ENCODE measurements around the gene IFT88.
"Not testable (repeated sequence)": the region's sequence is repeated elsewhere in the genome, so short reads cannot be mapped to it uniquely, and the experiment has no call there.

The IFT88 gene

DNA sequence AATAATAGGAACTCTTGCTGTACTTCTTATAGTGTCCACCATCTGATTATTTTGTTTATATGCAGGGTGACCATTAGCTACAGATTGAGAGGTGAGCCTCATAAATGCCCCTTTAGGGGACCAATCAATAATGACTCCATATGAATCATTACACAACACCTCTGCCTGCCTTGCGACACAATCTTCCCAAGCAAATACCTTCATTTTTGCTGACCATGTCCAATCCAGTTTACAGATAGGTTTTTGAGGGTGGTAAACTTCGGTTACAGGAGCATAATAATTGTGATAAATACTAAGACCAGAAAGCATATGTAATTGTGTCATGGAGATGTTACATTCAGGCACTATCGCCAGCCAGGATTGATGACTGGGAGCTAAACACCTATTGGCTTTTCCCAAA, 112.9 kb downstream of the IFT88 start:
- TF ChIP-seq GLIS3 (CRISPR knock-in tag; IDR thresholded peaks at IDR 0.05): no peak
- TF ChIP-seq PPARA (CRISPR knock-in tag; IDR thresholded peaks at IDR 0.05; ENCODE audit: borderline replicate concordance): no peak
- no peak for TF ChIP-seq ARNTL (CRISPR knock-in tag; IDR thresholded peaks at IDR 0.05; ENCODE audit: borderline replicate concordance, low read depth)
- TF ChIP-seq ZNF8 (CRISPR knock-in tag; IDR thresholded peaks at IDR 0.05): no peak
- TF ChIP-seq CSRNP3 (CRISPR knock-in tag; IDR thresholded peaks at IDR 0.05): no peak
- no peak for TF ChIP-seq RARB (CRISPR knock-in tag; IDR thresholded peaks at IDR 0.05)
- no peak for TF ChIP-seq ISL1 (CRISPR knock-in tag; IDR thresholded peaks at IDR 0.05)
- no peak for TF ChIP-seq SNAI2 (CRISPR knock-in tag; IDR thresholded peaks at IDR 0.05)
- no peak for ATAC-seq

DNA sequence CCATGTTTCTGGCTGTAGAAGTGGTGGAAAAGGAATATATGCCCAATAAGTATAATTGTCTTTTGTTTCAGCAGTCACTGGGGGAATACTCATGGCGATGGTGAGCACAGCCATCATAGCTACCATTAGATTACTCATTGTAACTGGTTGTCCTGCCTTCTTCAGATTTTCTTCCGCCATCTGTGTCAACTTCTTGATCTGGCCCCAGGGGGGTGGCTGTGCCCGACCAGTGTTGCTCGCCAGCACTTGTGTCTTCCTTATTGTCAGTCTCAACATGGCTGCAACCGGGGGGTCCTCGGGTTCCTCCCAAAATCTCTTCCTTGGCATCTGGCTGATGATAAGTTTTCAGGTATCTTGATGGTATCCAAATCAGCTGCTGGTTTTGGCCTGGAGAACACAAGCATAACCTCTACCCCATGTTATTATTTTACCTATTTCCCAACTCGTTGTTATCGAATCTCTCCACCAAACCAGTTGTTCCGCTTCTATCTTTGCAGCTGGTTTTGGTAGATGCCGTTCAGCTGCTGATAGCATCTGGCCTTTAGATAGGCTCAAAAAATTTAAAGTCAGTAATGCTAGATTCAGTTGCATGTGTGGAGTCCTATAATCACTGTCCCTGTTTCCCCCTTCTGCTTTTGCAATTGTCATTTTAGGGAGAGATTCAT, 113.6 kb downstream of the IFT88 start:
- no peak for ATAC-seq
- TF ChIP-seq ZNF8 (CRISPR knock-in tag; IDR thresholded peaks at IDR 0.05) (no peak), ARNTL (CRISPR knock-in tag; IDR thresholded peaks at IDR 0.05; ENCODE audit: borderline replicate concordance, low read depth) (no peak), TOX (CRISPR knock-in tag; IDR thresholded peaks at IDR 0.05; ENCODE audit: borderline replicate concordance) (no peak), SNAI2 (CRISPR knock-in tag; IDR thresholded peaks at IDR 0.05) (no peak), OSR1 (CRISPR knock-in tag; IDR thresholded peaks at IDR 0.05) (no peak)

GRCh38 chr13:20681481-20681880, 114.5 kb downstream of the IFT88 start:
- not testable (repeated sequence) for ATAC-seq

DNA sequence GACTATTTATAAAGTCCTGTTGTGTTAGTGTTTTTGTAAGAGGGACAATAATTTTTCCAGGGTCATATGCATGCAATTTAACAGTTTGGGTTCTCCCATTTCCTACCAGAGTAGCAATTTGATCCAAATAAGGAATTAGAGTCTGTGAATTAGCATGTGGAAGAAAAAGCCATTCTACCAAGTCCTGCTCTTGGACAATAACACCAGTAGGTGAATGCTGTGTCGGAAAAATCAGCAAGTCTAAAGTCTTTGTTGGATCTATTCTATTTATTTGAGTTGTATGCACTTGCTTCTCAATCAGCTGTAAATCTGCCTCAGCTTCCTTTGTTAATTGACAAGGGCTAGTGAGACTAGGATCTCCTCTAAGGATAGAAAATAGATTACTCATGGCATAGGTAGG, 115.1 kb downstream of the IFT88 start:
- TF ChIP-seq ARNTL (CRISPR knock-in tag; IDR thresholded peaks at IDR 0.05; ENCODE audit: borderline replicate concordance, low read depth) (no peak), TCF4 (CRISPR knock-in tag; IDR thresholded peaks at IDR 0.05; ENCODE audit: borderline replicate concordance) (no peak), ZFP30 (CRISPR knock-in tag; IDR thresholded peaks at IDR 0.05) (no peak), TOX (CRISPR knock-in tag; IDR thresholded peaks at IDR 0.05; ENCODE audit: borderline replicate concordance) (no peak), RARB (CRISPR knock-in tag; IDR thresholded peaks at IDR 0.05) (no peak), OSR1 (CRISPR knock-in tag; IDR thresholded peaks at IDR 0.05) (no peak), BACH2 (CRISPR knock-in tag; IDR thresholded peaks at IDR 0.05; ENCODE audit: borderline replicate concordance) (no peak), CSRNP3 (CRISPR knock-in tag; IDR thresholded peaks at IDR 0.05) (no peak), ZNF8 (CRISPR knock-in tag; IDR thresholded peaks at IDR 0.05) (no peak)
- TF ChIP-seq, protein P1, sequence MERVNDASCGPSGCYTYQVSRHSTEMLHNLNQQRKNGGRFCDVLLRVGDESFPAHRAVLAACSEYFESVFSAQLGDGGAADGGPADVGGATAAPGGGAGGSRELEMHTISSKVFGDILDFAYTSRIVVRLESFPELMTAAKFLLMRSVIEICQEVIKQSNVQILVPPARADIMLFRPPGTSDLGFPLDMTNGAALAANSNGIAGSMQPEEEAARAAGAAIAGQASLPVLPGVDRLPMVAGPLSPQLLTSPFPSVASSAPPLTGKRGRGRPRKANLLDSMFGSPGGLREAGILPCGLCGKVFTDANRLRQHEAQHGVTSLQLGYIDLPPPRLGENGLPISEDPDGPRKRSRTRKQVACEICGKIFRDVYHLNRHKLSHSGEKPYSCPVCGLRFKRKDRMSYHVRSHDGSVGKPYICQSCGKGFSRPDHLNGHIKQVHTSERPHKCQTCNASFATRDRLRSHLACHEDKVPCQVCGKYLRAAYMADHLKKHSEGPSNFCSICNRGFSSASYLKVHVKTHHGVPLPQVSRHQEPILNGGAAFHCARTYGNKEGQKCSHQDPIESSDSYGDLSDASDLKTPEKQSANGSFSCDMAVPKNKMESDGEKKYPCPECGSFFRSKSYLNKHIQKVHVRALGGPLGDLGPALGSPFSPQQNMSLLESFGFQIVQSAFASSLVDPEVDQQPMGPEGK (CRISPR knock-in tag; IDR thresholded peaks at IDR 0.05; ENCODE audit: borderline replicate concordance): no peak
- TF ChIP-seq, protein P2, sequence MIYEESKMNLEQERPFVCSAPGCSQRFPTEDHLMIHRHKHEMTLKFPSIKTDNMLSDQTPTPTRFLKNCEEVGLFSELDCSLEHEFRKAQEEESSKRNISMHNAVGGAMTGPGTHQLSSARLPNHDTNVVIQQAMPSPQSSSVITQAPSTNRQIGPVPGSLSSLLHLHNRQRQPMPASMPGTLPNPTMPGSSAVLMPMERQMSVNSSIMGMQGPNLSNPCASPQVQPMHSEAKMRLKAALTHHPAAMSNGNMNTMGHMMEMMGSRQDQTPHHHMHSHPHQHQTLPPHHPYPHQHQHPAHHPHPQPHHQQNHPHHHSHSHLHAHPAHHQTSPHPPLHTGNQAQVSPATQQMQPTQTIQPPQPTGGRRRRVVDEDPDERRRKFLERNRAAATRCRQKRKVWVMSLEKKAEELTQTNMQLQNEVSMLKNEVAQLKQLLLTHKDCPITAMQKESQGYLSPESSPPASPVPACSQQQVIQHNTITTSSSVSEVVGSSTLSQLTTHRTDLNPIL (CRISPR knock-in tag; IDR thresholded peaks at IDR 0.05; ENCODE audit: low read depth): no peak
- ATAC-seq: no peak

DNA sequence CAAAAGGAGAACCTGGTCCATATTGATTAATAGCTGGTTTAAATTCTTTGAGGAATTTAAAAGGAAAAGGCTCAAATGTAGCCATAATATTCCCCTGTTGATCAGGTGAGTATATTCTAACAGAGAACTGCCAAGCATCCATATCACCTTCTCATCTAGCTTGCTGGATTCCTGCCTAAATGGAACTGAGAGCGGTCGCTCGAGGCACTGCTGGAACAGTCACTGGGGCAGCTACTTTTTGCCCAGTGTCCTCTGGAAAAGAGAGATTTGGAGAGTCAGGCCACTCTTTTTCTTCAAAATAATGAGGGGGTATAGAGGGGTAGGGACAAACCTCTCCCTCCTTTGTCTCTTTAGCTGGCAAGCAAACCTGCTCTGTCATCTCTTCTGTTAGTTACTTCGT, 117.1 kb downstream of the IFT88 start:
- TF ChIP-seq ZNF70 (CRISPR knock-in tag; IDR thresholded peaks at IDR 0.05): no peak
- TF ChIP-seq BACH2 (CRISPR knock-in tag; IDR thresholded peaks at IDR 0.05; ENCODE audit: borderline replicate concordance): no peak
- TF ChIP-seq, protein P3, sequence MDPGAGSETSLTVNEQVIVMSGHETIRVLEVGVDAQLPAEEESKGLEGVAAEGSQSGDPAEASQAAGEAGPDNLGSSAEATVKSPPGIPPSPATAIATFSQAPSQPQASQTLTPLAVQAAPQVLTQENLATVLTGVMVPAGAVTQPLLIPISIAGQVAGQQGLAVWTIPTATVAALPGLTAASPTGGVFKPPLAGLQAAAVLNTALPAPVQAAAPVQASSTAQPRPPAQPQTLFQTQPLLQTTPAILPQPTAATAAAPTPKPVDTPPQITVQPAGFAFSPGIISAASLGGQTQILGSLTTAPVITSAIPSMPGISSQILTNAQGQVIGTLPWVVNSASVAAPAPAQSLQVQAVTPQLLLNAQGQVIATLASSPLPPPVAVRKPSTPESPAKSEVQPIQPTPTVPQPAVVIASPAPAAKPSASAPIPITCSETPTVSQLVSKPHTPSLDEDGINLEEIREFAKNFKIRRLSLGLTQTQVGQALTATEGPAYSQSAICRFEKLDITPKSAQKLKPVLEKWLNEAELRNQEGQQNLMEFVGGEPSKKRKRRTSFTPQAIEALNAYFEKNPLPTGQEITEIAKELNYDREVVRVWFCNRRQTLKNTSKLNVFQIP (CRISPR knock-in tag; IDR thresholded peaks at IDR 0.05; ENCODE audit: borderline replicate concordance, low read depth): no peak
- no peak for ATAC-seq
